Measurements from ENCODE around the gene DTL.

DNA sequence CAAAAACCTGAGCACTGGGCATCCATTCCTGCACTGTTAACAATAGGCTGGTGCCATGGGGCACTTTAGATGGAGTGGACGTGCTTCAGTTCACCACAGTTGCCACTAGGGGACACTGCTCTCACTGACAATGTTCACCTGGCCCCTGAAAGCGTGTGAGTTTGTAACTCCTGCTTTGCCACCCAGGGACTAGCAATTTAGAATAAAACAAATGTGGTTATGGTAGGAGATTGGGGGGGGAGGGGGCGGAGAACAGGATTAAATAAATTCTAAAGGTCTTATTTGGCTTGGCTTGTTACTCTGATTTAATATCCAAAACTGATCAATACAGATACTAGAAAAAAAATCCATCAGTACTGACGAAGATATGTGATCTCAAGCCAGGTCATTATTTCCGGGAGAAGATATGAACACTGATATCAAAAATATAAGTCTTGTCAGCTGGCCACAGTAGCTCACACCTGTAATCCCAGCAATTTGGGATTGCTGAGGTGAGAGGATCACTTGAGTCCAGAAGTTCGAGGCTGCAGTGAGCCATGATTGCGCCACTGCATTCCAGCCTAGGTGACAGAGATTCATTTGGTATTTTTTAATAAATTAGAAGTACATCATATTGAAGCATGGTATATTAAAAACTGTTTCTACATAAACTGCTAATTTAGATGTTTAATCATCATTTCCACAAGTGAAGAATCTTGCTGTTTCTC, 23.4 kb upstream of the DTL start:
- TF ChIP-seq POLR2A (IDR thresholded peaks at IDR 0.05; ENCODE audit: low read length) (no peak), GATA1 (IDR thresholded peaks at IDR 0.05; ENCODE audit: low read depth, low read length) (no peak)
